GM21360 (cell line): ENCODE results near the gene PIN4.
"Not testable (repeated sequence)": the region's sequence is repeated elsewhere in the genome, so short reads cannot be mapped to it uniquely, and the experiment has no call there.

Source experiments
- ATAC-seq: cut with Tn5 transposase; IDR thresholded peaks from one replicate; pipeline ENCODE4 v1.9.1; 2021; ENCODE audit warnings: mild to moderate bottlenecking, moderate library complexity; ENCODE audit not compliant: unreplicated experiment

Gene PIN4

DNA sequence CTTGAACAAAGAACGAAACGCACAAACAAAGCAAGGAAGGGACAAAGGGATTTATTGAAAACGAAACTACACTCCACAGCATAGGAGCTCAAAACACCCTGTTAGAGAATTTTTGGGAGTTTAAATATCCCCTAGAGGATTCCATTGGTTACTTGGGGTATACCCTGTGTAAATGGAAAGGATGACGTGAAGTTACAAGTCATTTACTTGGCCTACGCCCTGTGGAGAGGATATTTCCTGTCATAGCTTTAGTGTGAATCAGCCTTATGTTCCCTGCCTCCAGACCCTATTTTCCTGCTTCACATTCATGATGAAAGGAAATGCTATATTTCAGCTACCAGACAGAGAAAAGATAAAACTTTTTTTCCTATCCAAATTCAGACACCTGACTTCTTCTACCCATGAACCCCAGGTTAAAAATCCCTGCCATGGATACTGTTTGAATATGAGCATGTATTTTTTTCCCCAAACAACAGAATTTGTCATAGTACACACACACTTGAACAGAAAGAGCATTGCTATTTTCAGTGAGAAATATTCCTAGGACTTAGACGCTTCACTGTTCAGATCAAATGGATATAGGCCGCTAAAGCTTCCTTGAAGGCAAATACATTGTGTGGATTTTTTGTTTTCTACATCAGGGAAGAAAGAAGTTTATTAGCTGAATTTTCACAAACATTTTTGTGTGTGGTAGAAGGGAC, 20.4 kb downstream of the PIN4 start:
- no peak for ATAC-seq

GRCh38 chrX:72202792-72203401, 21.3 kb downstream of the PIN4 start:
- ATAC-seq = no peak

DNA sequence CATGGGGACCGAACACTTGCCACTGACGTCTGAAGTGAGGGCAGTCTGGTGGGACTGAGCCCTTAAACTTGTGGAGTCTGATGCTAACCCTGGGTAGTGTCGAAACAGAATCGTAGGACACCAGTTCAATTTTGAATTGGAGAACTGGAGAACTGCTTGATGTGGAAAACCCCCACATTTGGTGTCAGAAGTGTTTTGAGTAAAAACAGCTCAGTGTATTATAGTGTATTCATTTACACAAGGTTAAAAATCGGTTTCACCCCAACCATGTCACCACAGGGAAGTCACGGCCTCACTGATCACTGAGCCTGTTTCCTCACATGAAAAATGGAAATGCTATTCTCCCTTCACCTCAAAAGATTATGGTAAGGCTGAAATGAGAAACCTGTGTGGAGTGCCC, 21.9 kb downstream of the PIN4 start:
- ATAC-seq = no peak

DNA sequence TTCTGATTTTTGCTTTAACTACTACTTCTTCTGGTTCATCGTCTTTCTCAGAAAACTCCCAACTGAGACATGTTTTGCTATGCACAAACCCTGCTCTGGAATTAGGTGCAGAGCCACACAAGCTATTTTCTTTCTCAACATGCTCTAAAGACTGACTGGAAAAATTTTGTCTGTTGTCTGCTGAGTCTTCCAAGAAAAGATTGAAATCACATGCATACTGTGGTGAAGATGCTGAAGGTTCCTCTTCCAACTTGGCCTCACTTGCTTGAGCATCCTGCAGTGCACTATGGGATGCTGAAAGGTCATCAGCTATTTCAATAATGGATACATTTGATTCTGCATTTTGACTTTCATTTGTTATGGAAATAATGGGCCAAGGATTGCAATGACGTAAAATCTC, 24.1 kb downstream of the PIN4 start:
- ATAC-seq = no peak

DNA sequence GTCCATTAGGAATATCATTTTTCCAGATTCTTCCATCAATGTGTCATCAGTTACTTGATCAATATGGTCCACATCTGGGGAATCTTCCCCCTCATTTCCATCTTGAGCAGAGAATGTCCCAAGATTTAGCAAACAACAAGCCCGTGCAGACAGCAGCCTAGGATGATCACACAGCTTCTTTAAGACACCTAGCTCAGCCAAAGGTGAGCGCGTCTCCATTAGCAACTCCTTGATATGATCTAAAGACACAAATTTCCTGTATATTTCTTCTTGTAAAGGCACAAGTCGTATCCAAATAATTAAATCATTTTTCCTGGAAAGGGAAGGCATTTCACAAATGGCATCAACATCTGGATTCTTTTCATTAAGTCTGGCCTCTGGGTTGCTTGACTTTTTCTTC, 25.8 kb downstream of the PIN4 start:
- no peak for ATAC-seq

GRCh38 chrX:72208126-72208800, 26.7 kb downstream of the PIN4 start:
- no peak for ATAC-seq

DNA sequence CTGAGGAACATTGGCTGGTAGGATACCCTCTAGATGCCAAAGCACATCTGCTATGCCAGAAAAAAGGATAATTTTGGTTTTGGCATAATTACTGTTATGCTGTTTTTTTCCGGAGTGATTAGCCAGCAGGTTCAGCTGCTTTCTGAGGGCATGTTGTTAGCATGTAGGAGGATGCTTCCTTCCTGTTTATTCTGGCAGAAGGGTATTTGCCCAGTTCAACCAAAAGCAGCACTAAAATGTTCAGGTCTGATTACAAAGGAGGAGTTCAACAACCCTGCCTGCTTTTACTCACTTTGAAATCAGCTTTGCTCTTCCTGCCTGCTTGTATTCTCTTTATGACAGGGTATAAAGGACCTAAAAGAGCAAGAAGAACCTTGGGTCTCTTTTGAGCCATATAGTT, 35.4 kb downstream of the PIN4 start:
- ATAC-seq = no peak

- not testable (repeated sequence) for ATAC-seq
These were observed 38.8 kb downstream of the PIN4 start for GRCh38 chrX:72220375-72220774.

DNA sequence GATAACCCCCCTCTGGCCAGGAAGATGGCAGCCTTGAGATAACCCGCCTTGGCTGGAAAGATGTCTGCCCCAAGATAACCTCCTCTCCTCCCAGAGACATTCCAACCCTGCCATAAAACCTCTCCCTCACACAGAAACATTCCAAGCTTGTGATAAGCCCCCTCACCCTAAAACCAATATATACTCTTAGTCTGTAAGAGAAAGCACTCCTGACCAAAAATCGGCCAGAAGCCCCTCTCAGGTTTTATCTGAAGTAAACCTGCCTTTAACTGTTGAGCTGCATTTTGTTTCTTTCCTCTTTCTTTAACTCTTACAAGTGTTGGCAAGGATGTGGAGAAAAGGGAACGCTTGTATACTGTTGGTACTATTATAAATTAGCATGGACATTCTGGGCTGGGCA, 48.7 kb downstream of the PIN4 start:
- ATAC-seq = no peak

DNA sequence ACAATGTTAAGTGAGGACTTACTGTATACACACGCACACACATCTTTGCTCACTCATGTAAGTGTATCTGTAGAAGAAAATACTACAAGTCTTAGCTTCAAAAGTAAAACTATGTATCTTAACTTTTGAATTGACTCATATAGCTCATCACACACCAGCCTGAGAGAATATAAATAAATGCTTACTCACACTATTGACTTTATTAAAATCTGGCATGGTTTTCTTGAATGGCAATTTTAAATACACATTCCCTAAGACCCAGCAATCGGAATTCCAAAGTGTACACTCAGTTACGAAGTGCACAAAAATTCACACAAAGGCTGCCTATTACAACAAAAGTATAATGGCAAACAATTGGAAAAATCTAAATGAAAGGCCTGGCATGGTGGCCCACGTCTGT, 55.3 kb downstream of the PIN4 start:
- ATAC-seq = no peak

DNA sequence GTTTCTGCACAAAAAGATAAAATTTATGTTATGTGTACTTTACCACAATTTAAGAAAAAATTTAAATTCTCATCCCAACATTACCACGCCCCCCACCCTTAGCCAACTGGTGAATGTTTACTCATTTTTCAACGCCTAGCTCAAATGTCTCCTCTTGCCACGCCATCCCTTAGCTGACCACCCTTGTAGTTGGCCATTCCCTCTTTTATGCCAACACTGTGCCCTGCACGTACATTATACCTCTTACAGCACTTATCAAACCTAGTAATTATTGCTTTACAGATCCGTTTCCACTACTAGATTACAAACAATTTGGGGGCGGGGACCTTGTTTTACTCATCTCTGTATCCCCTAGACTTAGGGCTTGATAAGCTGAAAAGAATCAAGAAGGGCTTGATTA, 56.6 kb downstream of the PIN4 start:
- ATAC-seq = no peak

DNA sequence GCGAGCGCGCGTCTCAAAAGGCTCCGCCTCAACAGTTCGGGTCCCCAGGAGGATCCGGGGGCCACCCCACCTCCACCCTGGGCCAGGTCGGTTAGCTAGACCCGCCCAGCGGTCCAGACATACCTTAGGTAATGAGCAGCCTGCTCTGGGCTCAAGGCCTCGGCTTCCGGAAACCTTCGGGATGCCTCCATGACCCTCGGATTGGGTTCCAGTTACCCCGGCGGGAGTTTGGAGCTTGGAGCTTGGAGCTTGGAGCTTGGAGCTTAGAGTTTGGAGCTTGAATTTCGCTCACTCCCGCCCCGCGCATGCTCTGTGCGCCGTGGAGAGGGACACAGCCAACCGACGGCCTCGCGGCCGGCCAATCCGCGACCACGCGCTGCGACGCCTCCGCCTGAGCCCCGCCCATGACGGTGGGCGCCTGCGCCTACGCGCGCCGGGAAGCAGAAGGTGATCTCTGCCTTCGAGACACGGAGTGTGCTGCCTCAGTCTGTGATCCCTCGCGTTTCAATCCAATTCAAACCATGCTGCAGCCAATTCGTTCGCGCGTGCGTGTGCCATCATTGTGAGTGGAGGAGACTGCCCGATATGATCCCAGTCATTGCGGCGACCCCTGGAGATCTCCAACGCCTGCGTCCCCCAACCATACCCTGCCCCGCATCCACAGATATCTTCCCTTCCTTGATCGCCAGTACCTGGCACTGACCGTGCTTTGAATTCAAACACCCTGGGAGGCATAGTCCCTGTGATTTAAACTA, 57.3 kb downstream of the PIN4 start, which contains the start of gene ERCC6L:
Gene ERCC6L (minus strand): TSS at position 307 of the 755 bp plus-strand sequence. CDS start 116 bp downstream, at position 191.
- peak; percentile 95 for ATAC-seq

DNA sequence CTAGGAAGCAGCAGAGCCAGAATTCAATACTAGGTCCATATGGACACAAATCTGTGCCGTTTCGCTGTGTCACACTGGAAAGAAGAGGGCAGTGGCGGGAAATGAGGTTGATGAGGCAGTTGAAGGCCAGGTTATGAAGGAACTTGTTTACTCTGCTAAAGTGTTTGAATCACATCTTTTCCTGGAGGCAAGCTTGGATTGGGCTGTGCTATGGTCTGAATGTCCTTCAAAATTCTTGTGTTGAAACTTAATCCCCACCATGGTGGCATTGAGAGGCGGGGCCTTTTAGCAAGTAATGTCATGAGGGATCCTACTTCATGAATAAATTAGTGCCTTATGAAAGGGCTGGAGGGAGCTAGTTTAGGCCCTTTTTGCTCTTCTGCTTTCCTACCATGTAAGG, 59.4 kb downstream of the PIN4 start:
- no peak for ATAC-seq

GRCh38 chrX:72243472-72243871, 61.9 kb downstream of the PIN4 start:
- no peak for ATAC-seq

DNA sequence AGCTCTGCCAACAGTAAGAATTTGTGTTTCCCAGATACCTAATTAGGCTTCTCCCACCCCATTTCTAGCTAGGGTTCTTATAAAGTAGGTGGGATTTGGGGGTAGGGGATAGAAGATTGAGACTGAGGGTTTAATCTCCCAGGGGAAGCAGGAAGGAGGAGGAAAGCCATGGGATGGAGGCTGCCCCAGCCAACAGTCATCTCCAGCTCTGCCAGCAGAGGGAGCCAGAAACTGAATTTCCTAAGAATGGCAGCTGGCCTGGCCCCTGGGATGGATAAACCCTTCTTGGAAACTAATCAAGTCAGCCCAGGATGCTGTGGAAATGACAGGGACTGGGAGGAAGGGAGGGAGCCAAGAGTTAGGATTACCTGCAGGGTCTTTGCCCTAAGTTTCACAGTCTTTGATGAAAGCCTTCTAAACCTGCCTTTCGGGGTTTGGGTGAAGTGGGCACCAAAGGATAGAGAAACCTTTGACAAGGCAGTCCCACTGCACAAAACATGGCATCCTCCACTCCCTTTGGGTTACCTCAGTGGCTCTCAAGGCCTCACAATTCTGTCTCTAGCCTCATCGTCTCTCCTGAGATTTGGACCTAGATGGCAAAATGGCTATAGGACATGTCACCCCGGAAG, 64.0 kb downstream of the PIN4 start:
- no peak for ATAC-seq

GRCh38 chrX:72247206-72247942, 65.8 kb downstream of the PIN4 start:
- no peak for ATAC-seq
